Smooth muscle cell (in vitro differentiated cells): ENCODE measurements around the gene G3BP1. TPM values are rescaled to one million over a fixed set of nuclear protein-coding genes. Genes with fewer than 3 reads are reported as not detected.

Experiments
- DNase-seq: peaks from one replicate; lab custom pipeline; 2025; ENCODE audit not compliant: unreplicated experiment; lab: John Stamatoyannopoulos, UW
- H2AFZ ChIP-seq: fragments of 200-600 bp; sonication (generic); 2 replicates; pipeline ENCODE4 v1.6.0; 2016; ENCODE audit warnings: antibody characterized with exemption, low read depth, mild to moderate bottlenecking
- H3F3A ChIP-seq: fragments of 200-600 bp; sonication (generic); 2 replicates; pipeline ENCODE4 v1.6.0; 2017; ENCODE audit warnings: antibody characterized with exemption, low read depth
- H3K27ac ChIP-seq: fragments of 200-600 bp; sonication (generic); 2 replicates; pipeline ENCODE4 v1.5.1; 2016; ENCODE audit warnings: low read depth, mild to moderate bottlenecking
- H3K27me3 ChIP-seq: fragments of 200-600 bp; sonication (generic); 2 replicates; pipeline ENCODE4 v1.6.1; 2016; ENCODE audit warnings: low read depth, mild to moderate bottlenecking
- H3K36me3 ChIP-seq: fragments of 200-600 bp; sonication (generic); 2 replicates; pipeline ENCODE4 v1.5.1; 2016; ENCODE audit warnings: low read depth
- H3K4me1 ChIP-seq: fragments of 200-600 bp; sonication (generic); 2 replicates; pipeline ENCODE4 v1.5.1; 2016; ENCODE audit warnings: low read depth
- H3K4me2 ChIP-seq: fragments of 200-600 bp; sonication (generic); 2 replicates; pipeline ENCODE4 v1.6.0; 2016; ENCODE audit warnings: mild to moderate bottlenecking
- H3K4me3 ChIP-seq: fragments of 200-600 bp; sonication (generic); 2 replicates; pipeline ENCODE4 v1.5.1; 2016; ENCODE audit warnings: mild to moderate bottlenecking
- H3K79me2 ChIP-seq: fragments of 200-600 bp; sonication (generic); 2 replicates; pipeline ENCODE4 v1.6.0; 2016; ENCODE audit warnings: low read depth, mild to moderate bottlenecking
- H3K9ac ChIP-seq: fragments of 200-600 bp; sonication (generic); 2 replicates; pipeline ENCODE4 v1.6.0; 2016; ENCODE audit warnings: low read depth
- H3K9me3 ChIP-seq: fragments of 200-600 bp; sonication (generic); replicated peaks from 2 replicates; pipeline ENCODE4 v1.5.1; 2016; ENCODE audit warnings: low read depth
- H4K20me1 ChIP-seq: fragments of 200-600 bp; sonication (generic); 2 replicates; pipeline ENCODE4 v1.6.0; 2016; ENCODE audit warnings: low read depth
- CTCF ChIP-seq: fragments of 200-600 bp; sonication (generic); IDR thresholded peaks from 2 replicates; pipeline ENCODE4 v1.5.1; 2017; ENCODE audit warnings: borderline replicate concordance, mild to moderate bottlenecking, antibody characterized with exemption; ENCODE audit not compliant: insufficient read depth, poor library complexity, severe bottlenecking
- WGBS: methylation state at CpG from one replicate; pipeline ENCODE4 v1.1.7; 2016; ENCODE audit warnings: low lambda C conversion rate; 5-methylcytosine and 5-hydroxymethylcytosine counted together
- polyA plus RNA-seq: library from polyadenylated mRNA; unstranded; fragments of >200 nt; fragmentation: Nextera tagmentation; extraction: Ambion mirVana; gene quantifications from 2 replicates; pipeline ENCODE4 v1.2.1, GENCODE V29; 2016
- total RNA-seq: library from RNA; depleted of rRNA; stranded (reverse); fragments of >200 nt; gene quantifications from 2 replicates; pipeline ENCODE4 v1.2.3, GENCODE V29; 2014

G3BP1 gene
- total and polyA plus RNA-seq, 2 experiments from 2014 or later = 69.5 to 96.8 TPM

- Histone ChIP-seq H3K4me3 (peak overlapping the region; percentile 92), H3K36me3 (no peaks in the 10 kb centered on the region), H3K27me3 (no peaks in the 10 kb centered on the region), H4K20me1 (peaks cover 69% of the 10 kb centered on the region), H3K4me1 (peaks cover 36% of the 10 kb centered on the region), H2AFZ (no peak overlapping the region), H3K9ac (peak overlapping the region; percentile 88), H3K9me3 (no peaks in the 10 kb centered on the region), H3K4me2 (peak overlapping the region; percentile 98), H3K79me2 (peaks cover 69% of the 10 kb centered on the region), H3K27ac (peak overlapping the region; percentile 87), H3F3A (peaks cover 7% of the 10 kb centered on the region)
- TF ChIP-seq CTCF = no peak
- WGBS = 14% methylated on average over 3 of the region's 3 CpGs
- no peak for DNase-seq
These were observed 2.2 kb downstream of the G3BP1 start for GRCh38 chr5:151773951-151774350.

GRCh38 chr5:151775025-151775606 lies 3.4 kb downstream of the G3BP1 start:
- Histone ChIP-seq H3K9me3 (no peaks in the 10 kb centered on the region), H2AFZ (no peak overlapping the region), H3K27ac (no peak overlapping the region), H3F3A (peaks cover 7% of the 10 kb centered on the region), H3K27me3 (no peaks in the 10 kb centered on the region), H3K4me3 (peak overlapping the region; percentile 92), H3K4me2 (peak overlapping the region; percentile 98), H3K4me1 (peaks cover 35% of the 10 kb centered on the region), H3K36me3 (no peaks in the 10 kb centered on the region), H3K9ac (no peak overlapping the region), H3K79me2 (peaks cover 80% of the 10 kb centered on the region), H4K20me1 (peaks cover 80% of the 10 kb centered on the region)
- 56% methylated on average over 3 of the region's 3 CpGs for WGBS
- DNase-seq = no peak
- no peak for TF ChIP-seq CTCF

GRCh38 chr5:151779531-151780125 lies 7.9 kb downstream of the G3BP1 start:
- Histone ChIP-seq H3F3A (no peaks in the 10 kb centered on the region), H3K4me1 (peaks cover 14% of the 10 kb centered on the region), H3K9ac (no peak overlapping the region), H3K36me3 (no peaks in the 10 kb centered on the region), H3K4me3 (no peak overlapping the region), H3K4me2 (no peak overlapping the region), H4K20me1 (peaks cover 100% of the 10 kb centered on the region), H2AFZ (no peak overlapping the region), H3K9me3 (no peaks in the 10 kb centered on the region), H3K79me2 (peaks cover 100% of the 10 kb centered on the region), H3K27ac (no peak overlapping the region), H3K27me3 (no peaks in the 10 kb centered on the region)
- TF ChIP-seq CTCF = no peak
- DNase-seq = no peak
- WGBS = 89% methylated on average over 3 of the region's 3 CpGs

GRCh38 chr5:151780348-151780747 lies 8.6 kb downstream of the G3BP1 start:
- Histone ChIP-seq H3K27me3 (no peaks in the 10 kb centered on the region), H3K79me2 (peaks cover 100% of the 10 kb centered on the region), H3K4me2 (no peak overlapping the region), H2AFZ (no peak overlapping the region), H3K36me3 (no peaks in the 10 kb centered on the region), H4K20me1 (peaks cover 100% of the 10 kb centered on the region), H3K9ac (no peak overlapping the region), H3K4me1 (peaks cover 11% of the 10 kb centered on the region), H3K4me3 (no peak overlapping the region), H3F3A (no peaks in the 10 kb centered on the region), H3K9me3 (no peaks in the 10 kb centered on the region), H3K27ac (no peak overlapping the region)
- DNase-seq = no peak
- TF ChIP-seq CTCF = no peak
- 74% methylated on average over 11 of the region's 11 CpGs for WGBS
